Endometrial microvascular endothelial cells (primary cell): Measurements from ENCODE around the gene CFAP54. TPM values are rescaled to one million over a fixed set of nuclear protein-coding genes. Genes with fewer than 3 reads are reported as not detected.
"Not testable (repeated sequence)": the region's sequence is repeated elsewhere in the genome, so short reads cannot be mapped to it uniquely, and the experiment has no call there.

Source experiments
- in situ Hi-C: cut with HindIII; loops from 2 replicates; pipeline ENCODE4 v1.10.0; 2017; ENCODE audit warnings: low sequenced_read_pairs, low pct_unique_long_range_greater_than_20kb; ENCODE audit errors: inconsistent ontology term
- total RNA-seq: library from RNA; depleted of rRNA; stranded (reverse); fragments of >200 nt; gene quantifications from one replicate; pipeline ENCODE4 v1.2.3, GENCODE V29; 2015; ENCODE audit errors: inconsistent ontology term

The CFAP54 gene, protein sequence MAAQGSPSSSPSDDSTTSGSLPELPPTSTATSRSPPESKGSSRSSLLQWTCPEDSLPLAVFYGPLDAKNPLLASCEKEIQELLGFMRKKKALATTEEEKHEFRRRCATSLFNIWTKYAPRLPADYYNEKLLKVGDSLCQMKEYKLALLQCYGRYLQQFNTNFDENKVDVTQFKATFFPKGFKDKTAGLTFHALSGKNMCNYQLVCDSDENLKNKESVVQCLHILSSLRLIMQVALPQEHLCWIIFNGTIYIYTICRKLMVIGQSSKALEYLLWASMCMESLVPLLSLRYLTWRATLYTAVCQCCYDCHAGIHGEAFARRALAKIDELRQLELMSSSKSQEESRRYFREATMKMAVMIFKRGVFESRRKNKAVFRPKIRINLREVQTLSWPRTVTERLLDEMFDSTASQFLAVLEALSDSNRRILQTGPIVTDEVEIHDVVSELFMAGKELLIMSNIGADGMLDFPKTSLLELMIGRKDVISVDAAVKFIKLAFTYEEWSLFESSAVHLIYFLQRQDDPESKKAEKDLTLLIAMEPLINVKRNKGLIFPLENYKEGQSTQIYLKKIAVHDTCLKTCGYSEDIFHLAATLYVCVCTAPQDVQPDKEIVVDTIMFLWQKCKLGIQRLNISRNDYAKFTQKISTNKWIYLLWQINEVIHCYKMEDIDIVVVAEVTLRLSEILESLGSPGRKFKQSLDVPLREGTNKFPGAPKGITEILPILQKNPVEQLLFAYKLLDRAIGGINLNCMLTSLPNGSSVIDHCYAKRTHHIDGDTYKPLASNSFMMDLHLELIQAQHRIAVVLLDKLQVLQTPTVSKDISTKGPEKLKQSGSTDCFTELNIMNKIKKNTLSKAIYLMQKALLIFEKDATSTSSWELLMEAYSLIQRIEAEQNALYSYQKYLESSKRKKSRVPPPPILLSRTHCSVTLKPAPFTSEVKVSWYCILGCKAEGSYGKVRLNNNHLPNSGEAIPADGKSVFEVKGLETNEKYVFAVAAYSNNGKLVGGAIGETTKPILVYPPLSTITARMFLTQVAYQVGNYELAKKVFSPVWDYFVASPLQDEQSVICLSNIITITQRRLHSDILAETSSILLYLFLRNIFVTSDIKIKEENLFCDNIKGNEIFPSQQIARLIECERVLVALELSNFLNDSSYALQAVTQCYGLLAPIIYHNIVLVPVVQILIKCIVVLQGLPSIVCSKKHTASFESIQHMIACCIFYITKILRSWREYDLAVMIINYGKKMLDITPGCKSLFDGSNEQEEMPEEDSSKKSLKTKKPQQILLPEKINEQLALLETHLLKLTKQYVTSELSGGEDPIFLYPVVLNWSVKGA (N-terminal part only)
- total RNA-seq, result 11.4 TPM

DNA sequence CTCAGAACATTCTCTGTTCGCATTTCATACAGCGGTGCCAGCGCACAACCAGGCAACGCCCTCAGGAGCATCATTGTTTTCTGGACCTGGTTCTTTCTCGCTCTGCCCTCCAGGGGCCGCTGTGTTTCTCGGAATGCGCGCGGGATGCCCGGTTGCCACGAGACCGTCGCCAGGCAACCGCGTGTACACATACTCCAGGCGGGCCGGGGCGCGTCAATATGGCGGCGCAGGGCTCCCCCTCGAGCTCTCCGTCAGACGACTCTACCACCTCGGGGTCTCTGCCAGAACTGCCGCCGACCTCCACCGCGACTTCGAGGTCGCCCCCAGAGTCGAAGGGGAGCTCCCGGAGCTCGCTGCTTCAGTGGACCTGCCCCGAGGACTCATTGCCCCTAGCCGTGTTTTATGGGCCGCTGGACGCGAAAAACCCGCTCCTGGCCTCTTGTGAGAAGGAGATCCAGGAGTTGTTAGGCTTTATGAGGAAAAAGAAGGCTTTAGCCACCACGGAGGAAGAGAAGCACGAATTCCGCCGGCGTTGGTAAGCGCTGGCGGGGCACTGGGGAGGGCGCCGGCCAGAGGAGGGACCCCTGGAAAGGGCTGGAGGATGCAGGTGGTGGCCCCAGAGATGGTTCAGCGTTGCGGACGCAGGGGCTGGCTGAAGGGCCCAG, at the start of gene CFAP54:
Gene CFAP54 (plus strand): TSS at position 186 of the 665 bp plus-strand sequence. CDS start 33 bp downstream, at position 219.
- in situ Hi-C loops, result loop anchor here (5.0 kb wide), 1 partner anchor 37 kb away; no protein-coding TSS in a partner anchor

DNA sequence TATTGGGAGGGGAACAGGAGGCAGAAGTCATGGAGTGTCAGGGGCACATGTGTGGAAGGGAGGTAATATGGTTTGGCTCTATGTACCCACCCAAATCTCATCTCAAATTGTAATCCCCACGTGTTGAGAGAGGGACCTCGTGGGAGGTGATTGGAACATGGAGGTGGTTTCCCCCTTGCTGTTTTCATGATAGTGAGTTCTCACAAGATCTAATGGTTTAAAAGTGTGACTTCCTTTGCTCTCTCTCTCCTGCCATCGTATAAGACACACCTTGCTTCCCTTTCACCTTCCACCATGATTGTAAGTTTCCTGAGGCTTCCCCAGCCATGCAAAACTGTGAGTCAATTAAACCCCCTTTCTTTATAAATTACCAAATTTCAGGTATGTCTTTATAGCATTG, 47.6 kb upstream of the CFAP54 start:
- in situ Hi-C loops, result no loop called here

DNA sequence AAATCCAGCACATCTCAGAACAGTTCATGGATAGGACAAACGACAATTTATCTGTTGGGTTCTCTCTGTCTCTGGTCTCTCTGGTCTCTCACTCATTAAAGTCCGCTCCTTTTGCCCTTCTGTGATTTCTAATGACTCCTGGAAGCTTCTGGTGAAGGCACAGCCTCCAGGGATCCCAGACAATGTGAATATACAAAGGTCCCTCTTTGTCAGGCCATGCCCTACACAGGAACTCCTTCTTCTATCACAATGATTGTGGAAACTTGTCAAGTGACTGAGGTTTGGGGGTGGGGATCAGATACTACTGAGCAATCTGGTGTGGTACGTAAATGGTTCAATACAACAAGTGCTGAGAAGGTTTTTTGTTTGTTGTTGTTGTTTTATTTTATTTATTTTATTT, 46.5 kb upstream of the CFAP54 start:
- in situ Hi-C loops, result no loop called here

DNA sequence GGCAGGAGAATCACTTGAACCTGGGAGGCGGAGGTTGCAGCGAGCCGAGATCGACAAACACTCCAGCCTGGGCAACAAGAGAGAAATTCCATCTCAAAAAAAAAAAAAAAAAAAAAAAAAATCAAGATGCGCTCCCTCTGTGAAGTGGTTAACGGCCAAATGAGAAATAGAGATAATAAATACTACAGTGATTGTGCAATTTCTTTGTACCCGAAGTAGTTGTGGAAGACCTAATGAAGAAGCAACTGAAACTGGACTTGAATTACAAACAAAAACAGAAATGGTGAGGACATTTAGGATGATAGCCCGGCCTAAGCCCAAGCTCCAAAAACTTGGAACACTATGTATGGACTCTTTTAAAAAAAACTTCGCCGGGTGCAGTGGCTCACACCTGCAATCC, 45.0 kb upstream of the CFAP54 start:
- in situ Hi-C loops, result no loop called here

DNA sequence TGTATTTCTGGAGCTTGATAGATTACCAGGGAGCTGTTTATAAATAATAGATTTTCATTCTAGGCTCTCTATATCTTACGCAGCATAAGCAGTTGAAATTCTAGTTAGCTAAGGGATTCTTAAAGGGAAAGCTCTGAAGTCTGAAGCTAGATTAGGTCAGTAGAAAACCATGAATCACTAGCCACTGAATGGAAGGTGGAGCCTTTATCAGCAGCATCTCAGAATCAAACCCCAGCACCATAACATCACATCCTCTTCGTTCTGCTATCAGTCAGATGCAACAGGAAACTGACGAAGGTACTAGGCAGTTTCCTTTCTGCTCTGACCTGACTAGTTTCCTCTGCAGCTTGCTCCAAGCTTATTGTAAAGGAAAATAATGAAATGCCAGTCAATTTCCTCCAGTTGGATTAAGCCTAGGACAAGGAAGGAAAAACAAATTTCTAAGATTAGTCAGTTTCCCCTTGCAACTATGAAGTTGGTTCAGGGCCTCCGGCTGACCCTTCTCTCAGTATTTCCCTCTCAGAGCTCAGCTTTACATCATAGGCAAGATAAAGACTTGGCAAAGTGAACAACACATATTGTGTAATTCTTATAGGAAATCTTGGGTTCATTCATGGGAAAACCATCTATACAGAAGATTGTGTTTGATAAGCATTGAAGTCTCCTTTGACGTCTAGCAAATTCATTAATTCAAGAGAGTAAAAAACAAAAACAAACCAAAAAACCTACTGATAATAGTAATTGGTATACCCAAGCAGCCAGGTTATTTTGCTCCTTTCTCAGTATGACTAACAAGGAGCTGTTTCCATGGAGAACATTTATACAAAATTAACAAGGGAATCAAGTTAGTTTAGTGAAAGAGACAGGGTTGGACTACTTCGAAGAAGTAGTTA, 43.4 kb upstream of the CFAP54 start:
- in situ Hi-C loops, result no loop called here

DNA sequence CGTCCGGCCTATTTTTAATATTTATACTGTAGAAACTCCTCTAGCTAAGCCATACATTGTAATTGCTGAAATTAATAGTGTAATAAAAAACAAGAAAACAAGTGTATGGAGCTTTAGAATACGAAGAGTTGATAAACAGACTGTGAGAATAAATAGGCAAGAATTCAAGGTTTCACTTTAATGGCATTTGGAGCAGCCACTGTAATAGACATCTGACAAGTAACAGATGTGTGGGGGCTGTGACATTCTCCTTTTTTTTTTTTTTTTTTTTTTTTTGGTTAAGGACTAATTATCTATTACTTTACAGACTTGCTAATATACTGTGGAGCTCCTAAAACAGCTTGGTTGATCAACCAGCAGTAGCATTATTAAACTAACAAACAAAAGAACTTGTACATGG, 42.1 kb upstream of the CFAP54 start:
- in situ Hi-C loops, result no loop called here

DNA sequence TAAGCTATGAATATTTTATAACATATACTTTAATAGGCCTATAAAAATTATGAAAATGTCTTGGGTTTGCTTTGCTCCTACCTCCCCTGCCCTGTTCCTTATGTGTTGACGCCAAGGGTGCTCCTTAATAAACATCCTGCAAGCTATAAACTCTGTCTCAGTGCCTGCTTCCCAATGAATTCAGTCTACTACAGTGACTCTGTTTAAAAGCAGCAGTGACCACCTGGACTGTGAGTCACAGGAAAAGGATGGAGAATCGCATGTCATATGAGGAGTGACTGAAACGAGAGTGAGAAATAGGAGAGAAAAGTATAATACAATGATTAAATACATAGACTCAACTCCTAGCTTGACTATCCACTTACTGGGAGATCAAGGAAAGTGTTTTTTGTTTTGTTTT, 41.1 kb upstream of the CFAP54 start:
- in situ Hi-C loops, result no loop called here

DNA sequence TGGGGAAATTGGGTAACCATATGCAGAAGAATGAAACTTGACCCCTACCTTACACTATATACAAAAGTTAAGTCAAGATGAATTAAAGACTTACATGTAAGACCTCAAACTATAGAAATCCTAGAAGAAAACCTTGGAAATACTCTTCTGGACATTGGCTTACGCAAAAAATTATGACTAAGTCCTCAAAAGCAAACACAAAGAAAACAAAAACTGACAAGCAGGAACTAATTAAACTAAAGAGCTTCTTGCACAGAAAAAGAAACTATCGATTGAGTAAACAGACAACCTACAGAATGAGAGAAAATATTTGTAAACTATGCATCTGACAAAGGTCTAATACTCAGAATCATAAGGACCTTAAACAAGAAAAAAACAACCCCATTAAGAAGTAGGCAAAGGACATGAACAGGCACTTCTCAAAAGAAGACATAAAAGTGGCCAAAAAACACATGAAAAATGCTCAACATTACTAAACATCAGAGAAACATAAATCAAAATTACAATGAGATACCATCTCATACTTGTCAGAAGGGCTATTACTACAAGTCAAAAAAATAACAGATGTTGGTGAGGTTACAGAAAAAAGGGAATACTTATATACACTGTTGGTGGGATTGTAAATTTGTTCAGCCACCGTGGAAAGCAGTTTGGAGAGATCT, 37.0 kb upstream of the CFAP54 start:
- in situ Hi-C loops, result loop anchor here (5.0 kb wide), 1 partner anchor 35 kb away; the partner anchor contains the start of gene CFAP54

DNA sequence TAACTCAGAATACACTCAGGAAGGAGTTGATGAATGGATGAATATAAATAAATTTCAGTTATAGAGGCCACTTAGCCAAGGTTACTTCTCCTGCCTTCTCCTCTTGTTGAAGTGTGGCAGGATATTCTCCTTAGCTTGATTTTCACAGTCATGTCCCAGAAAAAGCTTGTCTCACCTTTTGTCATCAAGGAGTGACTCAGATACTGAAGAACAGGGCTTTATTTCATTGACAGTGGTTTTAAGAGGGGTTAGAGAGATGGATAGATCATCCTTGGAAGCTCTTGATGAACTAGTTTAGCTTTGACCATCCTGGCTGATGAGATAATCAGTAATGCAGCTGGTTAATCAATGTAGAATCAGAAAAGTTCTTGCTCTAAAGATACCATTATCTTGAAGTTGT, 35.0 kb upstream of the CFAP54 start:
- in situ Hi-C loops, result loop anchor here (5.0 kb wide), 1 partner anchor 33 kb away; the partner anchor contains the start of gene CFAP54

DNA sequence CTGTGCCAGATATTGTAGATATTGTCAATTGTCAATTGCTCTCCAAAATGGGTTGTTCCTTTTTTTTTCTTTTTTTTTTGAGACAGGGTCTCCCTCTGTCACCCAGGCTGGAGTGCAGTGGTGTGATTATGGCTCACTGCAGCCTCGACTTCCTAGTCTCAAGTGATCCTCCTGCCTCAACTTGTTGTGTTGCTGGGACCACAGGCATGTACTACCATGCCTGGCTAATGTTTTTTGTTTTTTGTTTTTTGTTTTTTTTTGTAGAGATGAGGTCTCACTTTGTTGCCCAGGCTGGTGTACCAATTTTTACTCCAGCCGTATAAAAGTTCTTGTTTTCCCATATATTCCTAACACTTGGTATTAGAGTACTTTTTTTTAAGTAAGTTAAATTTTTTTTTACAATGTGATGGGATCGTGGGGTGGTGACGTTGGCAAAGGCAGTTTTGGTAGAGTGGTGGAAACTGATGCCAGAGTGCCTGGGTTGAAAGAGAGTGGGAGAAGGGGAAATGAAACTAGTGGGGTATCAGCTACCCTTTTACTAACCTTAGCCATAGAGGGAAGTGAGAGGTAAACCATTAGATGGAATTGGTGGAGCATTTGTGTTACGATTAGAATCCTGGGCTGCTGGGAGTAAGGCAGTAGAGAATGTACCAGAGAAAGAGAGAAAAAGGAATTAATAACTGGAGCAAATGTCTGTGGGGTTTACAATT, 33.0 kb upstream of the CFAP54 start:
- in situ Hi-C loops, result no loop called here

DNA sequence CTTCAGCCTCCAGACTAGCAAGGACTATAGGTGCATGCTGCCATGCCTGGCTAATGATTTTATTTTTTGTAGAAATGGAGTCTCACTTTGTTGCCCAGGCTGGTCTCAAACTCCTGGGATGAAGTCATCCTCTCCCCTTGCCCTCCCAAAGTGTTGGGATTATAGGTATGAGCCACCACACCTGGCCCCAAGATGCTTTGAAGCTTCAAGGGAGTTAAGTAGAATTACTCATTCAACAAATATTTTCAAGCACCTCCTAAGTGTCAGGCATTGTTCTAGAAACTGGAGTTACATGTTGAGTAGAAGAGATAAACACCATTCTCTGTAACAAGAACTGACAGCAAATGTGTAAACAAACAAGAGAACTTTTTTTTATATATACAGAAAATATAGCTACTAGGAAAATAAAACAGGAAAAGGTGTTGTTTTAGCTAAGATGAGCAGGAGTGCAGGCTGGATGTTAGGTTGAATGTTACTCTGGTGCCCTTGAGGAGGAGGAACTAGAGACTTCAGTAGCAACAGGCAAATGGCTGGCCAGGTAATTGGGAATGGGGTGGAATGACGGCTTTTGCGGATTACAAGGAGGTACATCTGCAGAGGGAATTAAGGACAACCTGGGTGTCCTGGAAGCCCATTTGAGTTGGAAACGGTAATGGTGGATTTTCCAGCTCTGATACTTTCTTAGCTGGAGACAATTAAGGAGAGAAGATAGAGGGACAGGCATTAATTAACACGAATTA, 32.0 kb upstream of the CFAP54 start:
- in situ Hi-C loops, result no loop called here

DNA sequence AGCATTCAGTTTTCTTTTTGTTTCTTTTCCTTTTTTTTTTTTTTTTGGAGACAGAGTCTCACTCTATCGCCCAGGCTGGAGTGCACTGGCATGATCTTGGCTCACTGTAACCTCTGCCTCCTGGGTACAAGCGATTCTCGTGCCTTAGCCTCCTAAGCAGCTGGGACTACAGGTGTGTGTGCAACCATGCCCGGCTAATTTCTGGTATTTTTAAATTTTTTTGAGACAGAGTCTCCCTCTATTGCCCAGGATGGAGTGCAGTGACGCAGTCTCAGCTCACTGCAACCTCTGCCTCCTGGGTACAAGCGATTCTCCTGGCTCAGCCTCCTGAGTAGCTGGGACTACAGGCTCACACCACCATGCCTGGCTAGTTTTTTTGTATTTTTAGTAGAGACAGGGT, 30.1 kb upstream of the CFAP54 start:
- in situ Hi-C loops, result not testable (repeated sequence)

DNA sequence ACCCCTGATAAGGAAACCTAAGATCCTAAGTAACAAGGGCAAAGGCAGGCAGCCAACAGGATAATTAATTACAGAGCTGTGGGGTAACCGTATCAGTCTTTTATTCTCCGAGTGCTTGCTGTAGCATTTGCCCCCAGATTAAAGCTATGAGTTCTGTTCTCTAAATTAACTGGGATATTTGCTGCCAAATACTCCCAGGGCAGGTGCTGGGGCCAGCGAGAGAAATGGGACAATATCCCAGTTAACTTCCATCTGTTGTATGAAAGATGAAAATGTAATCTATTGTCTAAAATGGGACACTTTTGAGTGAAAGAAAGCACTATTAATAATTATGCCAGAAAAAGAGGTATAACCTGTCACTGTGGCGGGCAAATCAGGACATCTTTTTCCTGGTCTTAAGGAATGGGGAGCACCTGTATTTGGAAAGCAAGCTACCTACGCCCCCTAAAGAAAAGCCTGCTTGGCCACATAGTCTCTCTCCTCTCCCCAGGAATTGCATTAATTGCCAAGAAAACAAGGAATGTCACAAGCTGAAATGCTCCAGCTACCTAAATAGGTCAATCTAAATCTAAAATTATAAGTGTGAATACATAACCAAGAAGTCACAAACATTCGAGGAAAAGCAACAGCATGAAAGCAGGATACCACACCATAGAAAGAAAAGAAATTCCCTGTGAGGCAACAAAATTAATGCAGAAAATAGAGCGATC, 26.7 kb upstream of the CFAP54 start:
- in situ Hi-C loops, result no loop called here

DNA sequence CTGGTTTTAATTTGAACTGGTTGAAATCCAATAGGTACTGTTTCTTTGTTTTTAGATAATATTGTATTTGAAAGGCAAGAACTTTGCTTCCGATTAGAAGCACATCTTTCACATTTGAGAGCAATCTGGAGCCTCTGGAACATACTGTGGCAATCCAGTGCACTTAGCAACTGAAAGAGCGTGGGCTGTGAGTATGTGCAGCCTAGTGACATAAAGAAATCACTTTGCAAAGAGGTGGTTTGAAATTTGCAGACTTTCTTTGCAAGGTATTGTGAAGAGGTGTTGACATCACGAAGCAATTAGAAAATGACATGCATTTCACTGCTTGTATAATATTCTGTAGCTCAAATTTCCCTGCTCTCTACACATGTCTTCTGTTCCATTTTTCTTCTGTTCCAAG, 23.5 kb upstream of the CFAP54 start:
- in situ Hi-C loops, result no loop called here
